ENCODE measurements around the gene KCNN2. TPM values are rescaled to one million over a fixed set of nuclear protein-coding genes. Genes with fewer than 3 reads are reported as not detected.

Gene KCNN2
- total and polyA plus RNA-seq, 9 of the 15 experiments (the other 6 are each of a cell fraction or from before 2014, with no cell fraction given): 0.07 TPM; not detected in 8

- Histone ChIP-seq H3K9ac (ENCODE audit: insufficient read depth in 1 of 2, low read depth in 2 of 2, low read length in 2 of 2) (no peak overlapping the region), H3K4me3 (no peak overlapping the region), H3K36me3 (ENCODE audit: control insufficient read depth, insufficient read depth, low read length) (no peaks in the 10 kb centered on the region), H4K20me1 (replicated peaks; ENCODE audit: control insufficient read depth, insufficient read depth, low read length) (no peaks in the 10 kb centered on the region), H3K27me3 (ENCODE audit: control insufficient read depth in 2 of 2, insufficient read depth in 2 of 2, low read length in 2 of 2) (no peaks in the 10 kb centered on the region), H3K4me2 (ENCODE audit: insufficient read depth, low read length) (no peak overlapping the region), H3K4me1 (replicated peaks in 1 of 2; ENCODE audit: control insufficient read depth in 2 of 2, insufficient read depth in 2 of 2, low read length in 2 of 2) (no peaks in the 10 kb centered on the region), H3K27ac (ENCODE audit: extremely low read depth, low read depth, low read length) (no peak overlapping the region), H2AFZ (ENCODE audit: low read depth, low read length) (no peak overlapping the region), H3K9me1 (ENCODE audit: control insufficient read depth, insufficient read depth, low read length) (no peaks in the 10 kb centered on the region), H3K9me3 (replicated peaks; ENCODE audit: control insufficient read depth, insufficient read depth, low read depth, low read length) (no peaks in the 10 kb centered on the region), H3K79me2 (ENCODE audit: control insufficient read depth, insufficient read depth, low read length) (no peaks in the 10 kb centered on the region)
- ATAC-seq (no peak), DNase-seq (ENCODE audit: extremely low read depth in 1 of 4, low spot score in 3 of 4) (no peak), FAIRE-seq (no peak)
- in situ Hi-C loops (cut with MboI): no loop called here
- TF ChIP-seq NCOA4 (IDR thresholded peaks at IDR 0.05; ENCODE audit: partially characterized antibody) (no peak), ZNF384 (IDR thresholded peaks at IDR 0.05; ENCODE audit: low read depth, low read length) (no peak), DDX20 (tag; IDR thresholded peaks at IDR 0.05; ENCODE audit: low read depth) (no peak), NONO (IDR thresholded peaks at IDR 0.05; ENCODE audit: low read depth in 2 of 2, low read length in 1 of 2) (no peak), TAL1 (IDR thresholded peaks at IDR 0.05) (no peak), POLR2A (conservative IDR thresholded peaks at IDR 0.05) (no peak), ZNF75A (CRISPR knock-in tag; IDR thresholded peaks at IDR 0.05) (no peak), KDM1A (IDR thresholded peaks at IDR 0.05) (no peak), ZNF445 (CRISPR knock-in tag; IDR thresholded peaks at IDR 0.05; ENCODE audit: low read depth) (no peak), BRD9 (IDR thresholded peaks at IDR 0.05; ENCODE audit: low read depth, partially characterized antibody) (no peak), SMAD2 (IDR thresholded peaks at IDR 0.05; ENCODE audit: low read depth, low read length) (no peak), CBFA2T2 (conservative IDR thresholded peaks at IDR 0.05) (no peak), ZBTB8A (IDR thresholded peaks at IDR 0.05; ENCODE audit: partially characterized antibody) (no peak), SNRNP70 (optimal IDR thresholded peaks at IDR 0.05; ENCODE audit: low read depth, low read length) (no peak), RBM17 (IDR thresholded peaks at IDR 0.05; ENCODE audit: borderline replicate concordance, low read depth, low read length) (no peak), ZNF316 (IDR thresholded peaks at IDR 0.05) (no peak), HMG20A (CRISPR knock-in tag; conservative IDR thresholded peaks at IDR 0.05) (no peak), ZNF512 (tag; IDR thresholded peaks at IDR 0.05) (no peak), DNMT1 (IDR thresholded peaks at IDR 0.05) (no peak)
- intact Hi-C loops (cut with micrococcal nuclease): no loop called here
- POLR2A ChIA-PET: interaction anchor here (1.2 kb wide), 1 partner anchor 15 kb away, joined by 3 read pairs; no protein-coding TSS in a partner anchor
- BruUV-seq (replicated peaks): no TSS peak
- WGBS (ENCODE audit: insufficient coverage, low coverage, missing lambda C conversion rate): 2% methylated on average over 5 of the region's 5 CpGs
- CTCF ChIA-PET (ENCODE audit: low intra/inter-chr PET ratio): no interaction called here
These were observed 18.9 kb downstream of the KCNN2 start for GRCh38 chr5:114380721-114381120.

Data from K562 (cell line).